DND-41 (cell line): ENCODE data around the gene TMEM150A.
A peak's percentile ranks its signal among the peaks of the same experiment; 100 is the strongest.

ENCODE experiments used
- CTCF ChIP-seq: IDR thresholded peaks from 2 replicates; pipeline ENCODE4 v1.5.1; 2012; ENCODE audit warnings: borderline replicate concordance, low read length, moderate library complexity, mild to moderate bottlenecking; ENCODE audit not compliant: poor library complexity, severe bottlenecking; ENCODE audit errors: extremely low read depth
- EZH2 ChIP-seq: IDR thresholded peaks from 3 replicates; pipeline ENCODE4 v1.6.1; 2012; ENCODE audit warnings: borderline replicate concordance, low read depth, mild to moderate bottlenecking, moderate library complexity, low read length, inconsistent platforms; ENCODE audit not compliant: severe bottlenecking

GRCh38 chr2:85648619-85649018 is 46.1 kb upstream of the TMEM150A start:
- no peak for TF ChIP-seq EZH2
- peak; percentile 61 for TF ChIP-seq CTCF
